Activated CD4-positive, alpha-beta T cell treated with anti-CD3 and anti-CD28 coated beads, Interleukin-2, amount 50 U/mL, for 1 hour (primary cell): ENCODE data around the gene FRAT2.

ENCODE experiments used
- DNase-seq: peaks from one replicate; pipeline ENCODE4 v3.0.0-alpha.2; 2020

Gene FRAT2

DNA sequence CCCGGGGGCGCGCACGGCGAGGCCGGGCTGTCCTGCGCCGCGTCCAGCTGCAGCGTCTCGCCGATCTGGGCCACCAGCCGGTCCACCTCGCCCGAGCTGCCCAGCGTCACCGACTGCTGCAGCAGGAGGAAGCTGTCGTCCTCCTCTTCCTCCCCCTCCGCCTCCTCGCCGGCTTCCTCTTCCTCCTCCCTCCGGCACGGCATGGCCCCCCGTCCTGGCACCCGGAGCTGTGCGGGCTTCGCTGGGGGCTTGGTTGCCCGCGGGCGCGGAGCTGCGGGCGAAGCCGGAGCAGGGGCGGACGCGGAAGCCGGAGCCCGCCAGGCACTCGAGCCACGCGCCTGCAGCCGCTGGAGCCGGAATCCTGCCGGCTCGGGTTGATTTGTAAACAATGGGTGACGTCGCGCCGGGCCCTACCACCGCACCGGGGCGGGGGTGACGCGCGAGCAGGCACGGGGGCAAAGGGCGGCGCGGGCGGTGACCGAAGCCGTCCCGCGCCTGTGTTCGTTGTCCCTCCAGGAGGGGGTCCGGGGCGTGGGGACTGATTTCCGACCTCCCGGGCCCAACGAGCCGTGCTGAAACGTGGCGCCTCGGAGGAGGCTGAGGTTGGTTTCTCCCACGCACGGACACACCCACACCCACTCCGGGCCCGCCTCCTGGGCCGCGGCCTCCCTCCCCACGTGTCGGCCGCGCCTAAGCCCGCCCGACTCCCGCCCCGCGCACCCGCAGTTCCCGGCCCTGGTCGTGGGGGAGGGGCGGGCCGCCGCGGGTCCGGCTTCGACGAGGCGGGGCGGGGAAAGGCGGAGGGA, at the start of gene FRAT2:
Gene FRAT2, minus strand, starts transcription at position 360 of the 806 bp plus-strand sequence. Its CDS starts 157 bp downstream, at position 203.
- DNase-seq = peak; percentile 84

- DNase-seq = no peak
Measured at GRCh38 chr10:97384156-97384555, 49.6 kb upstream of the FRAT2 start.

GRCh38 chr10:97383159-97383558, 48.6 kb upstream of the FRAT2 start:
- no peak for DNase-seq

DNA sequence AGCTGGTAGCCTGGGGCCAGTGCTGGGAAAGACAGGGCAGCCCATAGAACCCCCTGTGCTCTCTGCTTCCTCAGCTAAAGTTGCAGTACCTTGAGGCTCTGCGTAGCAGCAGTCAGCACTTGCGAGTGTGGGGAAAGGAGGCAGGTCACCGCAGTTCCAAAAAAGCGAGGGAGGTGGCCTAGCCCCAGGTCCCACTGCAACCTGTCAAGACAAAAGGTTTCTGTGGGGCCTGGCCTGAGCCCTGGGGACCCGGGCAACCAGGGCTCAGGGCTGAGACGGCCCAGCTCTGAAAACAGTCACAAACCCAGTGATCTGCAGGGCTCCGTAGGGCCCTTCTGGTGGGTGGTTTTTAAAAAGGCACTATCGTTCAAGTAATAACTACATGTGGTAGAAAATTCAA, 47.1 kb upstream of the FRAT2 start:
- no peak for DNase-seq

- no peak for DNase-seq
Measured at GRCh38 chr10:97380516-97380915, 46.0 kb upstream of the FRAT2 start.

DNA sequence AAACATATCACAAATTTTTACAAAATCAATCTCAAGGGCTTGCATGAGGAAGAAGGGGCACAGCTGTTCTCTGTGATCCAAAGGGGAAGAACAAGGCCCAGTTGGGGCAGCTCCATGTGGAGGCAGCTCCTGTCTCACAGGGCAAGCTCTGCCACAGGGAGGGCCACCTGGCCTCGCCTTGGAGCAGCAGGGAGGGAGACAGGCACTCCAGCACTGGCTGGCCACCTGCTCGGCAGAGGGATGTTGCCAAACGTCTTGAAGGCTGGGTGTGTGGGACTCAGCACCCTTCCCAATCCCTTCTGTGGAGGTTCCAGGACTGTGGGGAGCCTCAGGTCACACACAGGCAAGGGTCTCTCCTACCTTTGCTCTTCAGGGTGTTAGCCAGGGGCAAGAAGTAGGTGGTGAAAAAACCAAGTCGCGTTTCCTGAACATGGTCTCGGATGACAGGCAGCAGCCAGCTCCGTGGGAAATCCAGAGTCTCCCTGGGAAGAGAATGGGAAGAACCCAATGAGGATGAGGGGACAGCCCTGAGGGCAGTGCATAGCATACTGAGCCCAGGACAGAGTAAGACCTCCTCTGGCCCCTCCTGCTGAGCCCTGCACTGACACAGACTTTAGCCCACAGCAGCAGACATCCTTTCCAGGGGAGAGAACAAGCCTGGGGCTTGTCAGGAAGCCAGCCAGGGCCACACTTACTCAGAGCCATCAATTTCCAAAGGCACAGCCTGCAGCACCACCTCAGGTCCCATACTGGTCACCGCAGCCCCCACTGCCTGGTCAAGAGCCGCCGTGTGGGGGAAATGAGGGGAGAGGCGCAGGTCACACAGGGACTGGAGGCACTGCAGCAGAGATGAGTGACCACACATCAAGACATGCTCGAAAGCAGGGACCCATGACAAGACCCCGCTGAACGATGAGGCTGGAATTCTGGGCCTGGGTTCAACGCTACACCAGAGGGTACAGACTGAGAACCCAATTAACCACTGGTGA, 44.7 kb upstream of the FRAT2 start:
- no peak for DNase-seq

DNA sequence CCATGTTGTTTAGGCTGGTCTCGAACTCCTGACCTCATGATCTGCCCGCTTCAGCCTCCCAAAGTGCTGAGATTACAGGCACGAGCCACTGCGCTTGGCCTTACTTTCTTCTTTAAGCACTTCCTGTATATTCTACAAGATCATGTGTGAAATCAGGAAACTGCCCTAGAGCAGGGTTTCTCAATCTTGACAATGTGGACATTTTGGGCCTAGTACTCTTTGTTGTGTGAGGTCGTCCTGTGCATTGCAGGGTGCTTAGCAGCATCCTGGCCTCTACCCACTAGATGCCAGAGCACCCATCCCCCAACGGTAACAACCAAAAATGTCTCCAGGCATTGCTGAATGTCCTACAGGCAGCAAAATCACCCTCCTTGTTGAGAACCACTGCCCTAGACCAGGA, 41.9 kb upstream of the FRAT2 start:
- DNase-seq = no peak

- DNase-seq = no peak
Measured at GRCh38 chr10:97373456-97373855, 38.9 kb upstream of the FRAT2 start.

- DNase-seq = no peak
Measured at GRCh38 chr10:97372233-97372875, 37.8 kb upstream of the FRAT2 start.

DNA sequence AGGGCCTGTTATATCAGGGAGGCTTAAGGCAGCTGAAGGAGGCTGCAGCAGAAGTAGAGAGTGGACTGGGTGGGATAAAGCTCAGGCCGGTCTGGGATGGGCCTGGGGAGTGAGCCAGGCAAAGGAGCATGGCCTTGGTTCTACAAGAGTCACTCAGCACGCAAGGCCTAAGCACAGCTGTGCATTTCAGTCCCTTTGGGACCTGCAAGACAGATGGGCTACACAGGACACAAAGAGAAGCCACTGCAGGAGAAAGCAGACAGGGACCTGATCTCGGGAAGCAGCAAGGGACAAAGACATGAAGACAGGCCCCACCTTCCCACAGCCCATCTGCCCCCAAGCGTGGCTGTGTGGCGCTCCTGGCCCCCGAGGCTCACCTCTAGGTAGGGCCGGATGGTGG, 37.2 kb upstream of the FRAT2 start:
- DNase-seq = no peak

DNA sequence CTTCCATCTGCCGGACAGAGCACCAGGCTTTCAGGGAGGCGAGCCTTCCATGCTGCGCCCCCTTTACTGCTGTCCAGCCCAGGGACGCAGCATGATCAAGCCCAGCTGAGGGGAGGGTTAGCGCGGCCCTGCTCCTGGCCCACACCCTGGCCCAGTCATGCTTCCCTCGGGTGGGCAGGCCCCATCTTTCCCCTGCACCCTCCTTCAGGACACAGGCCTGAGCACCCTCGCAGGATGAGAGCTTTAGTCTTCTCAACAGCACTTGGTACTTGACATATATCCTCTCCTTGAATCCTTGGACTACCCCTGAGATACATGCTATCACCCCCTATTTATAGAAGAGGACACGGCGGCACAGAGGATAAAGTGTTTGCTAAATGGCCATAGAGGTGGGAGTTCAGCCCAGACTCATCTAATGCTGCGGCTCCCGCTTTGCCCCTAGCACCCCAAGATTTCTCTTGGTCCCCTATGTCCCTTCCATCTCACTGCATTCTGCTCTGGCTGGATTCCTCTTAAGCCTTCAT, 32.7 kb upstream of the FRAT2 start:
- DNase-seq = no peak

DNA sequence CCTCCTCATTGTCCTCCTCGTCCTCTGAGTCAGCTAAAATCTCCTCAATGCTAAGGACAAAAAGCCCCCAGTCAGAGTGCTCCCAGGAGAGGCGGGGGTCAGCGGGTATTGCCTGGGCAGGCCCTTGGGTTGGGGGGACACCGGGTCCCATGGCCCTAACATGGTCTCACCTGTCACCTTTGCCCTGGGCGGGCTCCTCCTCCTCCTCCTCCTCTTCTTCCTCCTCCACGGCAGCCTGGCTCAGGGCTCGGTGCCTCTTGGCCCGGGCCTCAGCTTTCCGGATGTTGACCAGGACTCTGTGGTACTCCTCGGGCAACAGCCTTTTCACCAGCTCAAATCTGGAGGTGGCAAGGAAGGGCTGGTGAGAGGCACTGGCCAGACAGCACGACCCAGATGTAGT, 32.0 kb upstream of the FRAT2 start:
- DNase-seq = no peak

DNA sequence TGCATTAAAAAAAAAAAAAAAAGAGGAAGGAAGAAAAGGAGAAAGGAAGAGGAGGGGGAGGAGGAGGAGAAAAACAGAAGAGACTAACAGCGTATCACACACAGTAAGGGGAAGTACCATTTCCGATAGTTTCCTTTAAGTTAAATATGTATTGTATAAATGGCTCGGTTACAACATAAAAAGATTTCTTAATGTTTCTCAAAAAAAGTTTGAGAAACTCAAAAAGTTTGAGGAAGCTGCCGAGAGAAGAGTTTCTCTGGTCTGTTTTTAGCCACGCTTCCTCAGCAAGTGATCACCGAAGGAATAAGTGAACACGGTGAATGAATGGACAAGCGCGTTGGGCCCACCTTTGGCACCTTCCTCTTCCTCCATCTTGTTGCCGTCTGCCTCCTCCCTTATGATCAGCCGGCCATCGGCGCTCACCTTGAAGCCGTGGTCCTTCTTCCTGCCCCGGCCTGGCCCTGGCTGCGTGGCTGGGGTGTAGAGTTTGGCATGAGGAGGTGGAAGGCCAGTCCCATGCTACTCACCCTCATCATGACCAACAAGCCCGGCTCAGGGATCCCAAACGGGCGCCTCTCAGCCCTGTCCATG, 31.3 kb upstream of the FRAT2 start:
- DNase-seq = no peak

- DNase-seq = no peak
Measured at GRCh38 chr10:97363071-97363470, 28.5 kb upstream of the FRAT2 start.

- DNase-seq = no peak
Measured at GRCh38 chr10:97362310-97363033, 27.9 kb upstream of the FRAT2 start.

GRCh38 chr10:97361537-97361901, 27.0 kb upstream of the FRAT2 start:
- no peak for DNase-seq

GRCh38 chr10:97360705-97361536, 26.4 kb upstream of the FRAT2 start:
- DNase-seq = no peak

- no peak for DNase-seq
Measured at GRCh38 chr10:97358781-97359180, 24.3 kb upstream of the FRAT2 start.

DNA sequence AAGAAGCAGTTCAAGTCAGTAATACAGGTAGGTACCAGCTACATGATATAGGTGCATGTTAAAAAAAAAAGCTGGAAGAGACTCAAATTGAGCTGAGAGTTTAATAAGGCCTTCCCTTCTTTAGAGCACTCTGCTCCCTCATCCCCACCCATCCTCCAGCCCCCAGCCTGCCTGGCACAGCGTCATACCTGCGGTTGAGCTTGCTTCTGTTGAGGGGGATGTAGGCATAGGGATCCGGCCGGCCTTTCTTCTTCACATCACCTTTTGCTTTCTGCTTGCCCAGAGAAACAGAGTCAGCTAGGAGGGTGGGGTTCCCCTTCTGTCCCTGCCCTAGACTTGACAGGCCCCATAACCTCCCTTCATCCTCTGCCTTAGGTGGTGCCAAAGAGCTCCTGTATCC, 23.8 kb upstream of the FRAT2 start:
- DNase-seq = no peak

DNA sequence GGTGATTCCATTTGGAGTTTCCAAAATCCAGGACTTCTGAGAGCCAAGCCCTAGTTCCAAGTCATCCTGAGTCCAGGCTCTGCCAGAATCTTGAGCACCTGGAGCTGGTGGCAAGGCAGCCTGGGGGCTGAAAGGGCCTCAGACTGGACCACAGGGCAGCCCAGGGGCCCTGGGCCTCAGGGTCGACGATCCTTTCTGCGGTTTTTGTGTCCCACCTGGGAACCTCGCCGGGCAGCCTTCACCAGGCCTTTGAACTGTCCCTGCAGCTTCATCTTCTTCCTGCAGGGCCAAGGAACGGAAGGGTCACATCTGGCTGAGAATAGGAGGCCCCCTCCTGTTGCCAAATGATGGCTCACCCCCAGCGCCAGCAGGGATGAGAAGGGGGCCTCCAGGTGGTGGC, 22.4 kb upstream of the FRAT2 start:
- DNase-seq = no peak

- DNase-seq = no peak
Measured at GRCh38 chr10:97356318-97356914, 21.9 kb upstream of the FRAT2 start.
